Right ventricle myocardium superior (tissue), 1 donor: ENCODE results near the gene TMEM120A. TPM values are rescaled to one million over a fixed set of nuclear protein-coding genes. Genes with fewer than 3 reads are reported as not detected.

Source experiments
- ATAC-seq: fragments of 200-7000 bp; cut with Tn5 transposase; one replicate; pipeline ENCODE4 v1.9.1; 2020; ENCODE audit warnings: mild to moderate bottlenecking; ENCODE audit not compliant: poor library complexity
- DNase-seq: peaks from one replicate; pipeline ENCODE4 v3.0.0-alpha.2; 2020
- intact Hi-C: fragments of 100-400 bp; cut with DNase I; formaldehyde crosslinking; loops from one replicate; pipeline ENCODE4 v1.11.2; 2022
- total RNA-seq: library from RNA; stranded (reverse); fragmentation: NEBNext Ultra II Directional; extraction: Animal tissue kit (Norgen Biotek cat#: 25700); gene quantifications from one replicate; pipeline ENCODE4 v1.2.1, GENCODE V29; 2021
- donor health status: DM: no; HTN: yes; CAD: no; lungs with severe emphysema.

TMEM120A gene
- total RNA-seq, 1 donor from 2014 or later: 90.7 TPM

DNA sequence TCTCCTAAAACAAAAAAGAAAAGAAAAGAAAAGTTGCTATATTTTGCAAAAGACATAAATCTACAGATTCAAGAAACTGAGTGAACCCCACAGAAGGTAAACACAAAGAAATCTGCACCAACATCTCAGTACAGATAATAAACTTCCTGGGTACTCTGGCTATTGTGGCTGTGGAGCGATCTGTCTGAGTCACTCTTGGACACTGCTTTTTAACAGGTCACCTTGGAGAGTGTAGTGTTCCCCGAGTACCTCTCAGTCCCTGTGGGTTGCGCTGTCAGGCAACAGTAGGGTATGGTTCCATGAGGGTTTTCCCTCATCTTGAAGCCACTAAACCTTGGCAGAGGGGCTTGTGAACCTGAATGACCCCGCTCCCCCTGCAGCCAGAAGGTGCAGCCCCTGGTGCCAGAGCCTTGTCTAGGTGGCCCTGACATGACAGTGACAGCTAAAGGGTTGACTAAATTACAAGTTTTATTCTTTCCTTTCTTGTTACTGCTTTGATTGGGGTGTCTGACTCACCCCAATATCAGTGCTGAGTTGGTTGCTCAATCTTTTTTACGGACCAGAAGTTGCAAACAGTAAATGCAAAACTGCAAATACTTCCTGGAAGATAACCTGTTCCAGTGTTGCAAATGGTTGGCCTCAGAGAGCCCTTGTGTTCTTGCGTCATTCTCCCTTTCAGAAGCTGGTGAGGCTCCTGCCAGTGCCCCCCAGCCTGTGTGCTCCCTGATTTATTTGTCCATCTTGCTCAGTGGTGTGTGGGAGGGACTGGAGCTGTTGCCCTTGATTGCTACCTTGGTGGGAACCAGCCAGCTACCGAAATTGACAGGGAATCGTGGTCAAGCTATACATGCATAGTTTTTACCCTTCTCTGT, 48.9 kb downstream of the TMEM120A start:
- no peak for DNase-seq
- intact Hi-C loops: no loop called here
- peak; percentile 80 for ATAC-seq

DNA sequence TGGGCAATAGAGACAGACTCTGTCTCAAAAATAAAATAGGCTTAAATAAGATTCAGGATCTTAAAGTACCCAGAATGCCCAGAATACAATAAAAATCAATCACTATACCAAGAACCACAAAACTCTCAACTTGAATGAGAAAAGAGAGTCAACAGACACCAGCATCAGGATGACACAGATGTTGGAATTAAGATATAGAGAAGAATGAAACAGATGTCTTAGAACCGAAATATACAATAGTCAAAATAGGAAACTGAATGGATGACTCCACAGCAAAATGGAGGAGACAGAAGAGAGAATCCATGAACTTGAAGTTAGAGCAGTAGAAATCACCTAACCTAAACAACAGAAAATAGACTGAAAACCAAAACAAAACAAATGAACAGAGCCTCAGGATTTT, 49.9 kb downstream of the TMEM120A start:
- no peak for ATAC-seq
- no peak for DNase-seq
- intact Hi-C loops: no loop called here

DNA sequence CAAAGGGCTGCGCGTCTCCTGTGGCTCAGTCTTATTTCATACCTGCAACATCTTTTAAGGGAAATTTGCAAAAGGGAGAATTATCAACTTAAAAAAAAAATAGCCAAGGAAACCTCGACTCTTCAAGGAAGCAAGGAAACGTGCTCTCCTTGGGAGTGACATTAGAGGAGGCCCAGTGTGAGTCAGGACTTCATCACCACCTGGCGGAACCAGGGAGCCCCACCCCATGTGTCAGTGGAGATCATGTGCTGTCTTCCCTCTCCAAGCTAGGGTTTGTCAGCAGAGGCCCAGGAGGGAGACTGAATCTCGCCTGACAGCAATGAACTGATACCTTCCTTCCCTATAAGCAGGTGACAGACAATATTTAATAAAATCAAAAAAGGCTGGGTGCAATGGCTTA, 50.5 kb downstream of the TMEM120A start:
- DNase-seq (no peak), ATAC-seq (no peak)
- intact Hi-C loops: no loop called here

DNA sequence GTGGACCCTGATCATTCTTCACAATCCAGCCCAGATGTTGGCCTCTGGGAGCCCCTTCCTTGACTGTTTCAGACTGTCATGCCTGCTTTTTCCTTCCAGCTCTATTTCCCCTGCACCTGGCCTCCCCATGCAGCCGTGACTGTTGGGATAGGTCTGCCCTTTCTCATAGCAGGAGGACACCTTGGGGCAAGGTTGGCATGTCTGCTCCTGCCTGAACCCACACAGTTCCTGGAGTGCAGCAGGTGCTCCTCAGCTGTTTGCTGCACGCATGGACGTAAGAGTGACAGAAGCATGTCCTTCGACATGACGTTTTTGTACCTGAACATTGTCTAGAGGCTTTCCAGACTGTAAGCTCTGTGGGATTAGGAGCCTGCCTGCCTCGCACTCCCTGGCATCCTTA, 55.5 kb downstream of the TMEM120A start:
- intact Hi-C loops: no loop called here
- no peak for ATAC-seq

DNA sequence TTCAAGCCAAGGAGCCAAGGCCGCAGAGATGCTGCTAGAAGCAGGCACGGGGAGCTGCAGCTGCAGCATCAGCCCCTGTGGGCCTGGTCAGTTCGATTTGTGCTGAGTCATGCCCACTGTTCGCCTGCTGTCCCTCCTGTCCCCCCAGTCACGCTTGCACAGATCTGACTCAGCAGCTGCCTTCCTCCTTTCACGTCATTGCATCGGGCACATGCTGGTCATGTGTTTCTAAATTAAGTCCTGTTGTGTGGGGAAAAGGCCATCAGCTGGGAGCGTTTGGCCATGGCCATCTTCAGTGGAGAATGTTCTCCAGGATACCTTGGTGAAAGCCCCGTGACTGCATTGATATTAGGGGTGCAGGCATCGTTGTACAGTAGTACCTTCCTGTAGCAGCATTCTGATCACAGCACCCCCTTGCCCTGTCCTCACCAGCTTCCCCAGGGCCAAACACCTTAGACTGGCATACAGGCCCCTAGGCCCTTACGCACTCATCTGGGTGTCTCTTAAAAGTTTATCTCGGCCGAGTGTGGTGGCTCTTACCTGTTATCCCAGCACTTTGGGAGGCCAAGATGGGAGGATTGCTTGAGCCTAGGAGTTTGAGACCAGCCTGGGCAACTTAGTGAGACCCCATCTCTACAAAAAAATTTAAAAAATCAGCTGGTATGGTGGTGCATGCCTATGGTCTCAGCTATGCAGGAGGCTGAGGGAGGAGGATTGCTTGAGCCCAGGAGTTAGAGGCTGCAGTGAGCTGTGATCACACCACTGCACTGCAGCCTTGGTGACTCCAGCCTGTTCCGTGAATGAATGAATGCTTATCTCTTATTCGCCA, 56.2 kb downstream of the TMEM120A start:
- ATAC-seq (peak; percentile 82), DNase-seq (peak; percentile 71)
- intact Hi-C loops: no loop called here

More for the DNA sequence above, 55.5 kb downstream of the TMEM120A start:
- no peak for DNase-seq

Other genes with a start within 250 kb of the TMEM120A start
- gene CCL26, start 222.4 kb downstream of the TMEM120A start, total RNA-seq: not detected
- gene CCL24, start 180.8 kb downstream of the TMEM120A start, total RNA-seq: not detected
- gene RHBDD2, start 115.6 kb downstream of the TMEM120A start, total RNA-seq: 16.3 TPM
- 54.7 TPM for gene POR, start 79.4 kb downstream of the TMEM120A start, total RNA-seq
- 21.4 TPM for gene STYXL1, start 53.4 kb upstream of the TMEM120A start, total RNA-seq
- 639 TPM for gene MDH2, start 53.5 kb upstream of the TMEM120A start, total RNA-seq
- gene SRRM3, start 207.3 kb upstream of the TMEM120A start, total RNA-seq: 16.3 TPM